ENCODE data around the gene NDC1. TPM values are rescaled to one million over a fixed set of nuclear protein-coding genes. Genes with fewer than 3 reads are reported as not detected.

Gene NDC1
- total RNA-seq, 4 donors from 2014 or later = 6.8 to 13.3 (median 11.1) TPM

- DNase-seq (ENCODE audit: low spot score in 2 of 2) = no peak
Measured at GRCh38 chr1:53871221-53871620, 33.1 kb upstream of the NDC1 start.

GRCh38 chr1:53869454-53870117, 31.5 kb upstream of the NDC1 start:
- no peak for TF ChIP-seq POLR2A (IDR thresholded peaks at IDR 0.05)
- 80 to 87% methylated on average over 11 of the region's 11 CpGs for whole genome bisulfite sequencing, 2 donors
- intact Hi-C loops (cut with DNase I; ENCODE audit: low total_unique reads) = no loop called here
- H3K4me3 ChIP-seq (ENCODE audit: low read depth, poor library complexity, severe bottlenecking) = no peak overlapping the region
- DNase-seq (ENCODE audit: low spot score in 2 of 2) = no peak

More at GRCh38 chr1:53871221-53871620, 33.1 kb upstream of the NDC1 start:
- 54 to 64% methylated on average over 4 of the region's 4 CpGs for WGBS, 2 donors
- no peak for TF ChIP-seq POLR2A (IDR thresholded peaks at IDR 0.05)
- no peak for TF ChIP-seq CTCF (IDR thresholded peaks at IDR 0.05)
- no peak overlapping the region for H3K4me3 ChIP-seq (ENCODE audit: low read depth, poor library complexity, severe bottlenecking)
- intact Hi-C loops (cut with DNase I; ENCODE audit: low total_unique reads) = no loop called here

- DNase-seq (ENCODE audit: low spot score in 2 of 2) = no peak
- H3K4me3 ChIP-seq (ENCODE audit: low read depth, poor library complexity, severe bottlenecking) = no peak overlapping the region
- intact Hi-C loops (cut with DNase I; ENCODE audit: low total_unique reads) = no loop called here
- 93 to 98% methylated on average over 1 of the region's 1 CpG for WGBS, 2 donors
- TF ChIP-seq POLR2A (IDR thresholded peaks at IDR 0.05) (no peak), CTCF (IDR thresholded peaks at IDR 0.05) (no peak)
Measured at GRCh38 chr1:53868565-53868964, 30.5 kb upstream of the NDC1 start.

GRCh38 chr1:53862507-53862906, 24.4 kb upstream of the NDC1 start:
- H3K4me3 ChIP-seq (ENCODE audit: low read depth, poor library complexity, severe bottlenecking) = no peak overlapping the region
- 65 to 66% methylated on average over 7 of the region's 7 CpGs for WGBS, 2 donors
- intact Hi-C loops (cut with DNase I; ENCODE audit: low total_unique reads) = no loop called here
- no peak for DNase-seq (ENCODE audit: low spot score in 2 of 2)
- TF ChIP-seq CTCF (IDR thresholded peaks at IDR 0.05) (no peak), POLR2A (IDR thresholded peaks at IDR 0.05) (no peak)

GRCh38 chr1:53860967-53861411, 22.9 kb upstream of the NDC1 start:
- TF ChIP-seq POLR2A (IDR thresholded peaks at IDR 0.05) (no peak), CTCF (IDR thresholded peaks at IDR 0.05) (no peak)
- DNase-seq (ENCODE audit: low spot score in 2 of 2) = no peak
- no peak overlapping the region for H3K4me3 ChIP-seq (ENCODE audit: low read depth, poor library complexity, severe bottlenecking)
- intact Hi-C loops (cut with DNase I; ENCODE audit: low total_unique reads) = no loop called here

GRCh38 chr1:53851571-53852285, 13.6 kb upstream of the NDC1 start:
- 81 to 86% methylated on average over 9 of the region's 9 CpGs for WGBS, 2 donors
- intact Hi-C loops (cut with DNase I; ENCODE audit: low total_unique reads) = no loop called here
- TF ChIP-seq CTCF (IDR thresholded peaks at IDR 0.05) (no peak), POLR2A (IDR thresholded peaks at IDR 0.05) (no peak)
- DNase-seq (ENCODE audit: low spot score in 2 of 2) = no peak
- no peak overlapping the region for H3K4me3 ChIP-seq (ENCODE audit: low read depth, poor library complexity, severe bottlenecking)
